Measurements from ENCODE around the gene NHSL2.

GRCh38 chrX:72145181-72145580, 234.5 kb downstream of the NHSL2 start:
- TF ChIP-seq CTCF (IDR thresholded peaks at IDR 0.05; ENCODE audit: insufficient read depth, low read depth, low read length) (no peak), EZH2 (IDR thresholded peaks at IDR 0.05; ENCODE audit: insufficient read depth, low read length) (no peak)
